WTC11 (cell line): ENCODE data around the gene TSEN54. TPM values are rescaled to one million over a fixed set of nuclear protein-coding genes. Genes with fewer than 3 reads are reported as not detected.

Source experiments
- ATAC-seq: fragments of 200-7000 bp; cut with Tn5 transposase; 2 replicates; pipeline ENCODE4 v1.10.0; 2021; ENCODE audit warnings: mild to moderate bottlenecking, moderate library complexity
- CTCF ChIA-PET: fragments of 300-600 bp; sonication (Branson Sonifier 250); formaldehyde crosslinking; loops from one replicate; lab custom pipeline; 2021; ENCODE audit warnings: antibody characterized with exemption; lab: Charles Lee
- POLR2A ChIA-PET: fragments of 350-600 bp; sonication (Branson Sonifier 250); formaldehyde crosslinking; loops from one replicate; lab custom pipeline; 2021; ENCODE audit warnings: antibody characterized with exemption; lab: Charles Lee
- DNase-seq: peaks from one replicate; pipeline ENCODE4 v3.0.0; 2021; ENCODE audit warnings: low spot score
- H3K27ac Mint-ChIP-seq: 2 replicates; pipeline ENCODE4 v1.8.0; 2021; ENCODE audit warnings: mixed read lengths
- H3K27me3 Mint-ChIP-seq: 2 replicates; pipeline ENCODE4 v1.8.0; 2021; ENCODE audit warnings: low read depth, mild to moderate bottlenecking, moderate library complexity, mixed read lengths
- H3K36me3 Mint-ChIP-seq: 2 replicates; pipeline ENCODE4 v1.8.0; 2021; ENCODE audit warnings: mixed read lengths
- H3K4me1 Mint-ChIP-seq: 2 replicates; pipeline ENCODE4 v1.8.0; 2022; ENCODE audit warnings: mixed read lengths
- H3K4me3 Mint-ChIP-seq: 2 replicates; pipeline ENCODE4 v1.8.0; 2021; ENCODE audit warnings: mild to moderate bottlenecking, moderate library complexity, mixed read lengths
- H3K9me3 Mint-ChIP-seq: 2 replicates; pipeline ENCODE4 v1.8.0; 2021; ENCODE audit warnings: mixed read lengths
- ATF2 ChIP-seq: sonication (generic); formaldehyde crosslinking; IDR thresholded peaks from 2 replicates; pipeline ENCODE4 v1.8.1; 2022; ENCODE audit warnings: low read depth, missing genetic modification reagents, borderline replicate concordance
- ELF4 ChIP-seq: sonication (generic); formaldehyde crosslinking; IDR thresholded peaks from 2 replicates; pipeline ENCODE4 v1.8.1; 2022; ENCODE audit warnings: low read depth, mild to moderate bottlenecking, moderate library complexity, missing genetic modification reagents
- ESRRA ChIP-seq: sonication (generic); formaldehyde crosslinking; IDR thresholded peaks from 2 replicates; pipeline ENCODE4 v1.8.1; 2022; ENCODE audit warnings: mild to moderate bottlenecking, missing genetic modification reagents, borderline replicate concordance
- FOXJ3 ChIP-seq: sonication (generic); formaldehyde crosslinking; IDR thresholded peaks from 2 replicates; pipeline ENCODE4 v1.9.0; 2021; ENCODE audit warnings: missing genetic modification reagents, mild to moderate bottlenecking, borderline replicate concordance
- FOXK1 ChIP-seq: sonication (generic); formaldehyde crosslinking; IDR thresholded peaks from 2 replicates; pipeline ENCODE4 v1.8.0; 2022; ENCODE audit warnings: mild to moderate bottlenecking, moderate library complexity, missing genetic modification reagents
- GRHL2 ChIP-seq: fragments of 250-450 bp; sonication (Bioruptor Pico); IDR thresholded peaks from 2 replicates; pipeline ENCODE4 v1.8.0; 2022; ENCODE audit warnings: mild to moderate bottlenecking, moderate library complexity; ENCODE audit not compliant: insufficient replicate concordance, severe bottlenecking
- MYBL2 ChIP-seq: sonication (generic); formaldehyde crosslinking; IDR thresholded peaks from 2 replicates; pipeline ENCODE4 v1.8.1; 2023; ENCODE audit warnings: mild to moderate bottlenecking, moderate library complexity, missing genetic modification reagents
- NFATC4 ChIP-seq: fragments of 250-450 bp; sonication (Bioruptor Pico); IDR thresholded peaks from 2 replicates; pipeline ENCODE4 v1.9.0; 2021; ENCODE audit warnings: mild to moderate bottlenecking
- NFYB ChIP-seq: sonication (generic); formaldehyde crosslinking; conservative IDR thresholded peaks from 2 replicates; pipeline ENCODE4 v1.8.0; 2022; ENCODE audit warnings: low read depth, missing genetic modification reagents
- OVOL2 ChIP-seq: fragments of 250-450 bp; sonication (Bioruptor Pico); IDR thresholded peaks from 2 replicates; pipeline ENCODE4 v1.9.0; 2021; ENCODE audit warnings: mild to moderate bottlenecking, borderline replicate concordance
- SP1 ChIP-seq: sonication (generic); formaldehyde crosslinking; conservative IDR thresholded peaks from 2 replicates; pipeline ENCODE4 v1.8.1; 2022; ENCODE audit warnings: missing genetic modification reagents
- STAT6 ChIP-seq: sonication (generic); formaldehyde crosslinking; conservative IDR thresholded peaks from 2 replicates; pipeline ENCODE4 v1.8.1; 2023; ENCODE audit warnings: mild to moderate bottlenecking, low read depth, missing genetic modification reagents, moderate library complexity
- ZNF138 ChIP-seq: sonication (generic); formaldehyde crosslinking; conservative IDR thresholded peaks from 2 replicates; pipeline ENCODE4 v1.8.1; 2022; ENCODE audit warnings: mild to moderate bottlenecking, moderate library complexity, missing genetic modification reagents
- ZNF219 ChIP-seq: sonication (generic); formaldehyde crosslinking; IDR thresholded peaks from 2 replicates; pipeline ENCODE4 v1.8.0; 2023; ENCODE audit warnings: missing genetic modification reagents, mild to moderate bottlenecking, borderline replicate concordance
- total RNA-seq: library from RNA; stranded (reverse); gene quantifications from 3 replicates; pipeline ENCODE4 v1.2.3, GENCODE V29; 2021
- TF ChIP-seq, protein P1 (sequence below): fragments of 250-450 bp; sonication (Bioruptor Pico); IDR thresholded peaks from 2 replicates; pipeline ENCODE4 v1.9.0; 2021; ENCODE audit warnings: mild to moderate bottlenecking, borderline replicate concordance

Gene TSEN54
- total RNA-seq, 1 experiment from 2014 or later, result 53.4 TPM

- TF ChIP-seq STAT6 (CRISPR knock-in tag), result no peak
Measured at GRCh38 chr17:75490173-75490743, 26.1 kb upstream of the TSEN54 start (continued).

DNA sequence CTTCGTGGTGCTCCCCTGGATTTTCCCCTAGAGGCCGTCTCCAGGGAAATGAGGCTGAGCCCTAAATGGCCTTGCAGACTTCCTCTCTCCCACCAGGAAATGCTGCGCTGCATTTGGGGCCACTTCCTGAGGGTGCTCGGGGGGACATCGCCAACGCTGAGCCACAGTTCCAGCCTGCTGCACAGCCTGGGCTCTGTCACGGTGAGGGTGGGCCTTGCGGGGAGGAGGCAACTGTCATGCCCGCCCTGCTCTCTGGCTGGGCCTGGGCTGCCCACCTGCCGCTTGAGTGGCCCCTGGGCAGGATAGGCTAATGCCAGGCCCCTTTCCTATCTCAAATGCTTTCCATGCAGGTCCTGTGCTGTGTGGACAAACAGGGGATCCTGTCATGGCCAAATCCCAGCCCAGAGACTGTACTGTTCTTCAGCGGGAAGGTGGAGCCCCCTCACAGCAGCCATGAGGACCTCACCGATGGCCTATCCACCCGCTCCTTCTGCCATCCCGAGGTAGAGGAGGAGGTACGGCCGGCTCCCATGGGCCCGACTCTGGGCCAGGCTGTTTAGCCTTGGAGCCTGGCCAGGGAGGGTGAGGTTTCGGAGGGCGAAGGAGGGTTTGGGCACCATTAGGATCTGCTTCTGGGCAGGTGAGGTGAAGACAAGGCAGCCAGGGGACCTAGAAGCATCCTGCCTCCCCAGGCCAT, 25.2 kb upstream of the TSEN54 start:
- Mint-ChIP-seq H3K27me3 (no peaks in the 10 kb centered on the region), H3K4me1 (peaks cover 6% of the 10 kb centered on the region), H3K9me3 (no peaks in the 10 kb centered on the region), H3K4me3 (no peak overlapping the region), H3K27ac (no peak overlapping the region), H3K36me3 (peaks cover 3% of the 10 kb centered on the region; the same call in 1 of the 2 replicates)
- no peak for TF ChIP-seq NFYB (CRISPR knock-in tag)
- no peak for TF ChIP-seq OVOL2 (CRISPR knock-in tag)
- ChIA-PET CTCF (no interaction called here), POLR2A (no interaction called here)
- ATAC-seq (no peak), DNase-seq (no peak)

DNA sequence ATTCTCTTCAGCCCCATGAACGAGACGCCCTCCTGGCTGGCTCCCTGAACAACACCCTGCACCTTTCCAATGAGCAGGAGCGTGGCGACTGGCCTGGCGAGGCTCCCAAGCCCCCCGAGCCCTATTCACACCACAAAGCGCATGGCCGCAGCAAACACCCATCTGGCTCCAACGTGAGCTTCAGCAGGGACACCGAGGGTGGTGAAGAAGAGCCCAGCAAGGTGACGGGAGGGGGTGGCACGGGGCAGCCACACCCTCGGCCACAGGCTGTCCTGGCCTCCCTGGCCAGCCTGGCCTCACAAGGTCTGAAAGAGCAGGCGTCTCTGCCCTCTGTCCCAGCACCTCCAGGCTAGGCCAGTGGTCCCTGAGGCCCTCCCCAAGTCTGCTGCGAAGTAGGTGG, 24.6 kb upstream of the TSEN54 start:
- DNase-seq (no peak), ATAC-seq (no peak)
- no peak overlapping the region for H3K4me3 Mint-ChIP-seq
- CTCF ChIA-PET, result interaction anchor here (0.6 kb wide), 1 partner anchor 221 kb away, joined by 3 read pairs; no protein-coding TSS in a partner anchor
- POLR2A ChIA-PET, result no interaction called here
- H3K9me3 Mint-ChIP-seq, result no peaks in the 10 kb centered on the region
- peaks cover 6% of the 10 kb centered on the region for H3K4me1 Mint-ChIP-seq
- H3K27me3 Mint-ChIP-seq, result no peaks in the 10 kb centered on the region
- TF ChIP-seq ZNF219 (CRISPR knock-in tag), result no peak
- TF ChIP-seq, protein P1, sequence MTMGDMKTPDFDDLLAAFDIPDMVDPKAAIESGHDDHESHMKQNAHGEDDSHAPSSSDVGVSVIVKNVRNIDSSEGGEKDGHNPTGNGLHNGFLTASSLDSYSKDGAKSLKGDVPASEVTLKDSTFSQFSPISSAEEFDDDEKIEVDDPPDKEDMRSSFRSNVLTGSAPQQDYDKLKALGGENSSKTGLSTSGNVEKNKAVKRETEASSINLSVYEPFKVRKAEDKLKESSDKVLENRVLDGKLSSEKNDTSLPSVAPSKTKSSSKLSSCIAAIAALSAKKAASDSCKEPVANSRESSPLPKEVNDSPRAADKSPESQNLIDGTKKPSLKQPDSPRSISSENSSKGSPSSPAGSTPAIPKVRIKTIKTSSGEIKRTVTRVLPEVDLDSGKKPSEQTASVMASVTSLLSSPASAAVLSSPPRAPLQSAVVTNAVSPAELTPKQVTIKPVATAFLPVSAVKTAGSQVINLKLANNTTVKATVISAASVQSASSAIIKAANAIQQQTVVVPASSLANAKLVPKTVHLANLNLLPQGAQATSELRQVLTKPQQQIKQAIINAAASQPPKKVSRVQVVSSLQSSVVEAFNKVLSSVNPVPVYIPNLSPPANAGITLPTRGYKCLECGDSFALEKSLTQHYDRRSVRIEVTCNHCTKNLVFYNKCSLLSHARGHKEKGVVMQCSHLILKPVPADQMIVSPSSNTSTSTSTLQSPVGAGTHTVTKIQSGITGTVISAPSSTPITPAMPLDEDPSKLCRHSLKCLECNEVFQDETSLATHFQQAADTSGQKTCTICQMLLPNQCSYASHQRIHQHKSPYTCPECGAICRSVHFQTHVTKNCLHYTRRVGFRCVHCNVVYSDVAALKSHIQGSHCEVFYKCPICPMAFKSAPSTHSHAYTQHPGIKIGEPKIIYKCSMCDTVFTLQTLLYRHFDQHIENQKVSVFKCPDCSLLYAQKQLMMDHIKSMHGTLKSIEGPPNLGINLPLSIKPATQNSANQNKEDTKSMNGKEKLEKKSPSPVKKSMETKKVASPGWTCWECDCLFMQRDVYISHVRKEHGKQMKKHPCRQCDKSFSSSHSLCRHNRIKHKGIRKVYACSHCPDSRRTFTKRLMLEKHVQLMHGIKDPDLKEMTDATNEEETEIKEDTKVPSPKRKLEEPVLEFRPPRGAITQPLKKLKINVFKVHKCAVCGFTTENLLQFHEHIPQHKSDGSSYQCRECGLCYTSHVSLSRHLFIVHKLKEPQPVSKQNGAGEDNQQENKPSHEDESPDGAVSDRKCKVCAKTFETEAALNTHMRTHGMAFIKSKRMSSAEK (CRISPR knock-in tag), result no peak
- no peak overlapping the region for H3K27ac Mint-ChIP-seq
- H3K36me3 Mint-ChIP-seq, result peaks cover 3% of the 10 kb centered on the region; the same call in 1 of the 2 replicates

DNA sequence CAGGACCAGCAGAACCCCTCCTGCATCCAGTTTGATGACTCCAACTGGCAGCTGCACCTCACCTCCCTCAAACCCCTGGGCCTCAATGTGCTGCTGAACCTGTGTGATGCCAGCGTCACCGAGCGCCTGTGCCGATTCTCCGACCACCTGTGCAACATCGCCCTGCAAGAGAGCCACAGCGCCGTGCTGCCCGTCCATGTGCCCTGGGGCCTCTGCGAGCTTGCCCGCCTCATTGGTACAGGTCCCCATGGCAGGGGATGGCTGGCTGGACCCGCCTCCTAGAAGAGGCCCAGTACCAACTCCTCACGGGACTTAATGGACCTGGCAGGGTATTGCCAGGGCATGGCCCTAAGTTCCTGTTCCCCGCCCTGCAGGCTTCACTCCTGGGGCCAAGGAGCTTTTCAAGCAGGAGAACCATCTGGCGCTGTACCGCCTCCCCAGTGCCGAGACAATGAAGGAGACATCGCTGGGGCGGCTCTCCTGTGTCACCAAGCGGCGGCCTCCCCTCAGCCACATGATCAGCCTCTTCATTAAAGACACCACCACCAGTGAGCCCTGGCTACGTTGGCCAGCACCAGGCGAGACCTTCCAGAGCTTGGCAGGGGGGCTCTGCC, 23.7 kb upstream of the TSEN54 start:
- H3K4me3 Mint-ChIP-seq, result no peak overlapping the region
- H3K27me3 Mint-ChIP-seq, result no peaks in the 10 kb centered on the region
- DNase-seq (no peak), ATAC-seq (no peak)
- H3K4me1 Mint-ChIP-seq, result no peaks in the 10 kb centered on the region
- ChIA-PET POLR2A (no interaction called here), CTCF (interaction anchor here (1.4 kb wide), 1 partner anchor 10 kb away, joined by 4 read pairs; no protein-coding TSS in a partner anchor)
- H3K36me3 Mint-ChIP-seq, result peaks cover 6% of the 10 kb centered on the region; the same call in 1 of the 2 replicates
- no peak overlapping the region for H3K27ac Mint-ChIP-seq
- no peaks in the 10 kb centered on the region for H3K9me3 Mint-ChIP-seq
- no peak for TF ChIP-seq FOXK1
- TF ChIP-seq NFATC4 (CRISPR knock-in tag), result no peak
- no peak for TF ChIP-seq ATF2 (CRISPR knock-in tag)
- TF ChIP-seq ZNF138 (CRISPR knock-in tag), result no peak
- TF ChIP-seq MYBL2 (CRISPR knock-in tag), result no peak
- TF ChIP-seq SP1, result no peak
- no peak for TF ChIP-seq GRHL2
- no peak for TF ChIP-seq OVOL2 (CRISPR knock-in tag)
- TF ChIP-seq FOXJ3 (CRISPR knock-in tag), result no peak
- TF ChIP-seq ESRRA (CRISPR knock-in tag), result no peak
- no peak for TF ChIP-seq ELF4 (CRISPR knock-in tag)
